ENCODE results near the gene ST7.

DNA sequence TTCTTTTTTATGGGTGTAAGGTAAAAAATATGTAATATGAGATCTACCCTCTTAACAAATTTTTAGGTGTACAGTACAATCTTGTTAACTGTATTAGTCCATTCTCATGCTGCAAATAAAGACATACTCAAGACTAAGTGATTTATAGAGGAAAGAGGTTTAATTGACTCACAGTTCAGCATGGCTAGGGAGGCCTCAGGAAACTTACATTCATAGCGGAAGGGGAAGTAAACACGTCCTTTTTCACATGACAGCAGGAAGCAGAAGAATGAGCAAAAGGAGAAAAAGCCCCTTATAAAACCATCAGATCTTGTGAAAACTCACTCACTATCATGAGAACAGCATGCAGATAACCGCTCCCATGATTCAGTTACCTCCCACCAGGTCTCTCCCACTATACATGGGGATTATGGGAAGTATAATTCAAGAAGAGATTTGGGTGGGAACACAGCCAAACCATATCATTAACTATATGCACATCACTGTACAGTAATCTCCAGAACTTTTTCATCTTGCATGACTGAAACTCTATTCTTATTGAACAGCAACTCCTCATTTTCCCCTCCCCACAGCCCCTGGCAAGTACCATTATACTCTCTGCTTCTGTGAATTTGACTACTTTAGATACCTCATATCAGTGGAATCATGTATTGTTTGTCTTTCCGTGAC lies 242.2 kb downstream of the ST7 start:
- TF ChIP-seq, protein P1, sequence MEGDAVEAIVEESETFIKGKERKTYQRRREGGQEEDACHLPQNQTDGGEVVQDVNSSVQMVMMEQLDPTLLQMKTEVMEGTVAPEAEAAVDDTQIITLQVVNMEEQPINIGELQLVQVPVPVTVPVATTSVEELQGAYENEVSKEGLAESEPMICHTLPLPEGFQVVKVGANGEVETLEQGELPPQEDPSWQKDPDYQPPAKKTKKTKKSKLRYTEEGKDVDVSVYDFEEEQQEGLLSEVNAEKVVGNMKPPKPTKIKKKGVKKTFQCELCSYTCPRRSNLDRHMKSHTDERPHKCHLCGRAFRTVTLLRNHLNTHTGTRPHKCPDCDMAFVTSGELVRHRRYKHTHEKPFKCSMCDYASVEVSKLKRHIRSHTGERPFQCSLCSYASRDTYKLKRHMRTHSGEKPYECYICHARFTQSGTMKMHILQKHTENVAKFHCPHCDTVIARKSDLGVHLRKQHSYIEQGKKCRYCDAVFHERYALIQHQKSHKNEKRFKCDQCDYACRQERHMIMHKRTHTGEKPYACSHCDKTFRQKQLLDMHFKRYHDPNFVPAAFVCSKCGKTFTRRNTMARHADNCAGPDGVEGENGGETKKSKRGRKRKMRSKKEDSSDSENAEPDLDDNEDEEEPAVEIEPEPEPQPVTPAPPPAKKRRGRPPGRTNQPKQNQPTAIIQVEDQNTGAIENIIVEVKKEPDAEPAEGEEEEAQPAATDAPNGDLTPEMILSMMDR (IDR thresholded peaks at IDR 0.05): no peak
- no peak for TF ChIP-seq POLR2AphosphoS5 (IDR thresholded peaks at IDR 0.05; ENCODE audit: low read depth, low read length)
- TF ChIP-seq TCF7L2 (IDR thresholded peaks at IDR 0.05; ENCODE audit: low read depth, low read length): no peak
- TF ChIP-seq REST (IDR thresholded peaks at IDR 0.05; ENCODE audit: insufficient read depth in 1 of 2, low read depth in 2 of 2, low read length in 1 of 2): no peak
- no peak for TF ChIP-seq SIN3A (IDR thresholded peaks at IDR 0.05; ENCODE audit: borderline replicate concordance, insufficient read depth, low read depth, low read length)

Data from Panc1 (cell line).